ENCODE results near the gene CIRBP.

The CIRBP gene

GRCh38 chr19:1278713-1279660 lies 9.9 kb downstream of the CIRBP start:
- no peak for DNase-seq (ENCODE audit: extremely low read depth, low read depth)
- TF ChIP-seq CTCF (IDR thresholded peaks at IDR 0.05; ENCODE audit: low read depth, low read length): no peak

GRCh38 chr19:1279782-1280341 lies 10.7 kb downstream of the CIRBP start:
- DNase-seq (ENCODE audit: extremely low read depth, low read depth): peak; percentile 58
- TF ChIP-seq CTCF (IDR thresholded peaks at IDR 0.05; ENCODE audit: low read depth, low read length): peak; percentile 93

- no peak for DNase-seq (ENCODE audit: extremely low read depth, low read depth)
- no peak for TF ChIP-seq CTCF (IDR thresholded peaks at IDR 0.05; ENCODE audit: low read depth, low read length)
These were observed 11.8 kb downstream of the CIRBP start for GRCh38 chr19:1280636-1281568.

GRCh38 chr19:1281569-1282287 lies 12.6 kb downstream of the CIRBP start:
- DNase-seq (ENCODE audit: extremely low read depth, low read depth): no peak
- TF ChIP-seq CTCF (IDR thresholded peaks at IDR 0.05; ENCODE audit: low read depth, low read length): no peak

- DNase-seq (ENCODE audit: extremely low read depth, low read depth): no peak
These were observed 13.6 kb downstream of the CIRBP start for GRCh38 chr19:1282588-1283206.

More at GRCh38 chr19:1282588-1283206, 13.6 kb downstream of the CIRBP start:
- TF ChIP-seq CTCF (IDR thresholded peaks at IDR 0.05; ENCODE audit: low read depth, low read length): no peak
